GM10266 (cell line): Measurements from ENCODE around the gene ZNF544.
A peak's percentile ranks its signal among the peaks of the same experiment; 100 is the strongest.

Experiments
- DNase-seq: peaks from one replicate; pipeline ENCODE4 v3.0.0; 2012; ENCODE audit errors: extremely low spot score
- TF ChIP-seq, protein P1 (sequence below): IDR thresholded peaks from 2 replicates; pipeline ENCODE4 v1.5.1; 2012; ENCODE audit warnings: mild to moderate bottlenecking, low read depth; ENCODE audit not compliant: control insufficient read depth, insufficient read depth; ENCODE audit errors: missing control alignments

ZNF544 gene

DNA sequence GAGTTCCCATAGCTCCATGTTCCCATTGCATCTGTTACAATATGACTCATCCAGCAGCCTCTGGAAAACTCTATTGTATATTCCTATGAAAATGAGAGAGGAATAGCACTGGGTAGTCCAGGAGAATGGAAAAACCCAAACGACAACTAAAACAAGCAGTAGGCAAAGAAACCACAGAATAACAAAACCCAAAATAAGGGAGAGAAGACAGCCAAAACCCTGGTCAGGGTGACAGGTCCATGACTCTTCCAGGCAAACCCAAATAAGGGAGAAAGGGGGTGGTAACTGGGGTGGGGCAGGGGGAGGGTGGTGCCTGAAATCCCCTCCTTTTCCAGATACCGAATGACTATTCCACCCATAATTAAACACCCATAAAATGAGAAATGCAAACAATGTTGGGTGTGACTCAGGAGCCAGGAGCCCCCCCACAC is 46.1 kb downstream of the ZNF544 start:
- DNase-seq = no peak
- TF ChIP-seq, protein P1, sequence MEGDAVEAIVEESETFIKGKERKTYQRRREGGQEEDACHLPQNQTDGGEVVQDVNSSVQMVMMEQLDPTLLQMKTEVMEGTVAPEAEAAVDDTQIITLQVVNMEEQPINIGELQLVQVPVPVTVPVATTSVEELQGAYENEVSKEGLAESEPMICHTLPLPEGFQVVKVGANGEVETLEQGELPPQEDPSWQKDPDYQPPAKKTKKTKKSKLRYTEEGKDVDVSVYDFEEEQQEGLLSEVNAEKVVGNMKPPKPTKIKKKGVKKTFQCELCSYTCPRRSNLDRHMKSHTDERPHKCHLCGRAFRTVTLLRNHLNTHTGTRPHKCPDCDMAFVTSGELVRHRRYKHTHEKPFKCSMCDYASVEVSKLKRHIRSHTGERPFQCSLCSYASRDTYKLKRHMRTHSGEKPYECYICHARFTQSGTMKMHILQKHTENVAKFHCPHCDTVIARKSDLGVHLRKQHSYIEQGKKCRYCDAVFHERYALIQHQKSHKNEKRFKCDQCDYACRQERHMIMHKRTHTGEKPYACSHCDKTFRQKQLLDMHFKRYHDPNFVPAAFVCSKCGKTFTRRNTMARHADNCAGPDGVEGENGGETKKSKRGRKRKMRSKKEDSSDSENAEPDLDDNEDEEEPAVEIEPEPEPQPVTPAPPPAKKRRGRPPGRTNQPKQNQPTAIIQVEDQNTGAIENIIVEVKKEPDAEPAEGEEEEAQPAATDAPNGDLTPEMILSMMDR = no peak

DNA sequence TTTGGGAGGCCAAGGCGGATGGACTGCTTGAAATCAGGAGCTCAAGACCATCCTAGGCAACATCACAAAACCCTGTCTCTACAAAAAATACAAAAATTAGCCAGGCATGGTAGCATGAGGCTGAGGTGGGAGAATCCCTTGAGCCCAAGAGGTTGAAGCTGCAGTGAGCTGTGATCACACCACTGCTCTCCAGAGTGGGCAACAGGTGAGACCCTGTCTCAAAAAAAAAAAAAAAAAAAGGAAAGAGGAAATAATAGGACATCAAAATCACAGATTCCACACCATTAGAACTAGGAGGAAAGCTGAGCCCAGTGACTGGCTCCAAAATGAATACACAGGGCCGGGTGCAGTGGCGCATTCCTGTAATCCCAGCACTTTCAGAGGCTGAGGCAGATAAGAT is 46.9 kb downstream of the ZNF544 start:
- TF ChIP-seq, protein P1 = no peak
- no peak for DNase-seq

DNA sequence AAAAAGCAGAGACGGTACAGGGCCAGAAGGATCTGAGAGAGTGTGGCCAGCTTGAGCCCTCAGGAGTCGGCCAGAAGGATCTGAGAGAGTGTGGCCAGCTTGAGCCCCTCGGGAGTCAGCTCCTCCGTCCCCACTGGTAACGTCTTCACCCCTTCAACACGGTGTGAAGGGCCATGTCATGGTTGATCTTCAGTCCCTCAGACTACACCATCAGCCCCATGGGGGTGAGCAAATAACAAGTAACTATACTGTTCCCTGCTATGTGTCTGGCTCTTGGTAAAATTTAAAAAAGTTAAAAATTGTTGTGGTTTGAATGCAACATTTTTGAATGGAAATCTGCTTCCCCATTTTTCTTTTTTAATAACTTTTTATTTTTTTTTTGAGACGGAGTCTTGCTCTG is 48.5 kb downstream of the ZNF544 start:
- TF ChIP-seq, protein P1 = no peak
- DNase-seq = no peak

DNA sequence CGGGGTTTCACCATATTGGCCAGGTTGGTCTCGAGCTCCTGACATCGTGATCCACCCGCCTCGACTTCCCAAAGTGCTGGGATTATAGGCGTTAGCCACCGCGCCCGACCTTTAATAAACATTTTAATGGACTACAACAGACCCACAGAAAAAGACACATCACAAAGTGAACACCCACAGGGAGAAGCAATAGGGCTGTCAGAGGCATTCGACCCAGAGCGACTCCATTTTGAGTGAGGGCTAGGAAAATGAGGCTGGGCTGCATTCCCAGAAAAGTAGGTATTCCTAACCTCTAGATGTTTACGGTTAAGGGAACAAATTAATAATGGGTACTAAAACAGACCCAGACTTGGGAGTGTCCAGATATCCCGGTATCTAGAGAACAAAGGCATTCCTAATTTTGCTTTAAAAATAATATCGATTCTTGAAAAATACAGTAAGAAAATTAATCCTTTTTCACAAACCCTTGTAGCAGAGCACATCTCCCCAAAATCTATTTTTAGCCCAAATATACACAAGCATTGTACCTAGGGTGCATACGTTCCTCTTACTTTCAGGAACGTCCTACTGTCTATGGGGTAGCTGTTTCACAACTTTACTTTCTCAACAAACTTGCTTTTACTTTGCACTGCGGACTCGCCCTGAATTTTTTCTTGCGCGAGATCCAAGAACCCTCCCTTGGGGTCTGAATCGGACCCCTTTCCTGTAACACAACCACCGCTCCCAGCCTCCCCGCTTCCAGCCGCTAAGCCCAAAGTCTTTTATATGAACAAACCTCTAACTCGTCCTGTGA is 49.2 kb downstream of the ZNF544 start:
- TF ChIP-seq, protein P1 = no peak
- DNase-seq = no peak

DNA sequence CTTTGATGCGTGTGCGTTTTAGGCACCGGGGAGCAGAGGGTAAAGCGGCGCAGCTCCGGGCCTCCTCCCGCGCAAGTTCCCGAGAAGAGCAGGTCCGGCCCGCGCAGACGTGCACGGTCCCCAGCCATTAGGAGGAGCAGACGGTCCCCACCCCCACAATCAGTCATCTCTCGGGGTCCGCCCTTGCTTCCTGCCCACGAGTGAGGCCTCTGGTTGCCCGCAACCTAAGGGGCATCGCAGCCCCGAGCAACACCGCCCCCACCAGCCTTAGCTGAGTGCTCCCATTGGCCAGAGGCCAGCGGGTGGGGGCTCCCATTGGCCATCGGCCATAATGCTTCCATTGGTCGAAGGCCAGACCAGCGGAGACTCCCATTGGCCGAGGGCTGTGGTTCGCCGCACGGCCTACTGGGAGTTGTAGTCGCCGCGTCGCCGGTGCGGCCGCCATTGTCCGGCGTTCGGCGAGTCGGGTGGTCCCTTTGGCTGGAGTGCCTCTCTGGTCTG is 49.9 kb downstream of the ZNF544 start, which contains the start of gene ZNF8:
Gene ZNF8, plus strand, starts transcription at position 415 of the 501 bp plus-strand sequence. CDS start 127 bp downstream, outside the sequence.
- DNase-seq = peak; percentile 97
- TF ChIP-seq, protein P1 = no peak

DNA sequence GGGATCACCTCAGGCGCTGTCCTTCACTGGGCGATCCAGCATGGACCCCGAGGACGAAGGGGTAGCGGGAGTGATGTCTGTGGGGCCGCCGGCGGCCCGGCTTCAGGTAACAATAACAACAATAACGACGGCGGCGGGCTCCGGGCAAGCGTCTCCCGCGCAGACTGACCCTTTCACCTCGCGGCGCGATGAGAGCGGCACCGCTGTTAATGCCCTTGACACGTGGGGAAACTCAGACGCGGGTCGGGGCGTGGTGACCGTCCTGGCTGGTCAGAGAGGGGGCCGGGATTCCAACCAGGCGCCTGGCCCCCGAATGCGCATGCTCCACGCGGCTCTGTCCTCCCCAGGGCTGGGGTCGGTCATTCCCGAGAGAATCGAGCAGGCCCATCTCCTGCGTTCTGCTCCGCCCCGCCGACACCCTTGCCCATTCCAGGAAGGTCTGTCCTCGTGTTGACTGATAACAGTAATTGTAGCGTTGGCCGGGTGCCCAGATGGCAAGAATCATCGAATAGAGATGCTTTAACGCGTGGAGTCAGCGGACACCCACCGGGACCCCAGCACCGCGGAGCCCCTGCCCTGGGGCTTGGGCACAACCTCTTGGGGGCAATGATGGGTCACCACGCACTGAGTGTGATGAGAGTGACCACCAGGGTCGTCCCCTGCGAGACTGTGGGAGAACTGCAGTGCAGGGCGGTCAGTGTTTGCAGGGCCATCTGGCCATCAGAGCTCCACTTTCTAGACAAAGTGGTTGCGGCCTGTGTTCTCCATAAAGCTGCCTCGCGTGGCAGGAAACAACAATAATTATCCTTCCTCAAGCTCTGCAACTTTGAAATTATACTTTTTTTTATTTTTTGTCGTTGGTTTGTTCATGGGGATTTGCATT is 50.6 kb downstream of the ZNF544 start:
- peak; percentile 32 for DNase-seq
- TF ChIP-seq, protein P1 = no peak

DNA sequence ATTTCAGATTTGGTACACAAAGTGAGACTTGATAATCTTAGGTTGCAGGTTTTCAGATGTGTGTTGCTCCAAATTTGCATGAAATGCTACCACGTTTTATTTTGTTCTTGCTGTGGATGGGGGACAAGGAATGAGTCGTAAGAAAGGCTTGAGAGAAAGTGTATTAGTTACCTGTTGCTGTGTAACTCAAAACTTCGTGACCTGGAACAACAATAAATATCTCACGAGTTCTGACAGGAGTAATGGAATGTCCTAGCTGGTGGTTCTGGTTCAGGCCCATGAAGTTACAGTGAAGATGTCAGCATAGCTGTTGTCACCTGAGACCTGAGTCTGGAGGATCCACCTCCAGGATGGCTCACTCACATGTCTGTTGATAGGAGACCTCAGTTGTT is 51.2 kb downstream of the ZNF544 start:
- TF ChIP-seq, protein P1 = no peak
- DNase-seq = no peak
